SU-DHL-6 (cell line): Measurements from ENCODE around the gene LCN9.

Experiments
- EZH2phosphoT487 ChIP-seq: fragments of 200-600 bp; sonication (generic), shearing (Covaris generic); conservative IDR thresholded peaks from 2 replicates; pipeline ENCODE4 v1.6.1; 2018; ENCODE audit warnings: mild to moderate bottlenecking, antibody characterized with exemption, low read length, moderate library complexity, mixed read lengths
- TF ChIP-seq, protein P1 (sequence below): fragments of 200-600 bp; sonication (generic); IDR thresholded peaks from one replicate; pipeline ENCODE4 v1.5.1; 2017; ENCODE audit warnings: antibody characterized with exemption, mild to moderate bottlenecking, low read length, moderate library complexity; ENCODE audit not compliant: insufficient read depth, poor library complexity, severe bottlenecking

- TF ChIP-seq, protein P1, sequence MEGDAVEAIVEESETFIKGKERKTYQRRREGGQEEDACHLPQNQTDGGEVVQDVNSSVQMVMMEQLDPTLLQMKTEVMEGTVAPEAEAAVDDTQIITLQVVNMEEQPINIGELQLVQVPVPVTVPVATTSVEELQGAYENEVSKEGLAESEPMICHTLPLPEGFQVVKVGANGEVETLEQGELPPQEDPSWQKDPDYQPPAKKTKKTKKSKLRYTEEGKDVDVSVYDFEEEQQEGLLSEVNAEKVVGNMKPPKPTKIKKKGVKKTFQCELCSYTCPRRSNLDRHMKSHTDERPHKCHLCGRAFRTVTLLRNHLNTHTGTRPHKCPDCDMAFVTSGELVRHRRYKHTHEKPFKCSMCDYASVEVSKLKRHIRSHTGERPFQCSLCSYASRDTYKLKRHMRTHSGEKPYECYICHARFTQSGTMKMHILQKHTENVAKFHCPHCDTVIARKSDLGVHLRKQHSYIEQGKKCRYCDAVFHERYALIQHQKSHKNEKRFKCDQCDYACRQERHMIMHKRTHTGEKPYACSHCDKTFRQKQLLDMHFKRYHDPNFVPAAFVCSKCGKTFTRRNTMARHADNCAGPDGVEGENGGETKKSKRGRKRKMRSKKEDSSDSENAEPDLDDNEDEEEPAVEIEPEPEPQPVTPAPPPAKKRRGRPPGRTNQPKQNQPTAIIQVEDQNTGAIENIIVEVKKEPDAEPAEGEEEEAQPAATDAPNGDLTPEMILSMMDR = no peak
- TF ChIP-seq EZH2phosphoT487 = no peak
Measured at GRCh38 chr9:135695642-135696041, 32.5 kb downstream of the LCN9 start.
